Prostate gland (tissue), 2 donors: Measurements from ENCODE around the gene KCNJ14. TPM values are rescaled to one million over a fixed set of nuclear protein-coding genes. Genes with fewer than 3 reads are reported as not detected.

Experiments used
- DNase-seq: peaks from one replicate; pipeline ENCODE4 v3.0.0-alpha.2; 2019; ENCODE audit warnings: low spot score
- H3K27ac ChIP-seq, 2 donors: fragments of 200-600 bp; sonication (generic); 2 replicates each; pipeline ENCODE4 v1.5.1; 2017 to 2019
- H3K27me3 ChIP-seq: fragments of 200-600 bp; sonication (generic); replicated peaks from 2 replicates; pipeline ENCODE4 v1.5.1; 2019; ENCODE audit not compliant: insufficient read depth
- H3K36me3 ChIP-seq, 2 donors: fragments of 200-600 bp; sonication (generic); 1 replicate in 1 of 2; 2 replicates in 1 of 2; pipeline versions ENCODE4 v1.5.1 to v1.8.1; 2017 to 2019
- H3K4me1 ChIP-seq: fragments of 200-600 bp; sonication (generic); replicated peaks from 2 replicates; pipeline ENCODE4 v1.5.1; 2019
- H3K4me3 ChIP-seq, 2 donors: fragments of 200-600 bp; sonication (generic); 2 replicates each; pipeline ENCODE4 v1.5.1; 2017 to 2019
- H3K9me3 ChIP-seq: fragments of 200-600 bp; sonication (generic); 2 replicates; pipeline ENCODE4 v1.5.1; 2017
- CTCF ChIP-seq, 4 experiments: fragments of 200-600 bp in 2 of 4; fragments of 450-650 bp in 2 of 4; sonication (generic) in 2 of 4; IDR thresholded peaks; 1 replicate in 3 of 4; 2 replicates in 1 of 4; pipeline ENCODE4 v1.5.1; 2016 to 2019; ENCODE audit warnings: antibody characterized with exemption in 4 of 4, mild to moderate bottlenecking in 2 of 4, moderate library complexity in 2 of 4
- POLR2A ChIP-seq: fragments of 450-650 bp; IDR thresholded peaks from one replicate; pipeline ENCODE4 v1.6.1; 2016; ENCODE audit warnings: antibody characterized with exemption, mild to moderate bottlenecking
- POLR2AphosphoS5 ChIP-seq: sonication (generic); formaldehyde crosslinking; IDR thresholded peaks from one replicate; pipeline ENCODE4 v1.6.1; 2017; ENCODE audit warnings: antibody characterized with exemption
- WGBS: methylation state at CpG from one replicate; pipeline ENCODE4 v1.1.5; 2018; 5-methylcytosine and 5-hydroxymethylcytosine counted together
- intact Hi-C: fragments of 100-400 bp; cut with DNase I; formaldehyde crosslinking; loops from one replicate; pipeline ENCODE4 v1.14.2; 2022
- total RNA-seq, 2 donors: library from RNA; depleted of rRNA; stranded (reverse); fragments of >200 nt; gene quantifications; one replicate each; pipeline ENCODE4 v1.1.0, GENCODE V29; 2016

Gene KCNJ14
- total RNA-seq, 2 donors from 2014 or later = 0.45 to 2.2 TPM

- Histone ChIP-seq H3K27me3 (no peaks in the 10 kb centered on the region), H3K36me3 (no peaks in the 10 kb centered on the region), H3K4me1 (no peaks in the 10 kb centered on the region), H3K9me3 (no peaks in the 10 kb centered on the region), H3K4me3 (no peak overlapping the region), H3K27ac (peak overlapping the region in 1 of 2 donors; percentile 11)
- intact Hi-C loops = no loop called here
- no peak for TF ChIP-seq POLR2A
- TF ChIP-seq CTCF (IDR thresholded peaks at IDR 0.05) = no peak
- no peak for TF ChIP-seq POLR2AphosphoS5
- DNase-seq = no peak
- WGBS = 44% methylated on average over 10 of the region's 16 CpGs
These were observed 33.8 kb upstream of the KCNJ14 start for GRCh38 chr19:48421548-48421947.

- no peak overlapping the region for H3K27ac ChIP-seq
- no peaks in the 10 kb centered on the region for H3K9me3 ChIP-seq
- WGBS = 46% methylated on average over 8 of the region's 8 CpGs
- intact Hi-C loops = no loop called here
- H3K27me3 ChIP-seq = no peaks in the 10 kb centered on the region
- DNase-seq = no peak
- H3K4me3 ChIP-seq = no peak overlapping the region
- H3K4me1 ChIP-seq = no peaks in the 10 kb centered on the region
- no peaks in the 10 kb centered on the region for H3K36me3 ChIP-seq
- no peak for TF ChIP-seq CTCF (IDR thresholded peaks at IDR 0.05)
- TF ChIP-seq POLR2A = no peak
- TF ChIP-seq POLR2AphosphoS5 = no peak
These were observed 30.6 kb upstream of the KCNJ14 start for GRCh38 chr19:48424694-48425219.

- TF ChIP-seq POLR2A (no peak), POLR2AphosphoS5 (no peak), CTCF (IDR thresholded peaks at IDR 0.05) (no peak)
- Histone ChIP-seq H3K9me3 (no peaks in the 10 kb centered on the region), H3K4me1 (no peaks in the 10 kb centered on the region), H3K4me3 (no peak overlapping the region), H3K36me3 (no peaks in the 10 kb centered on the region), H3K27ac (no peak overlapping the region), H3K27me3 (no peaks in the 10 kb centered on the region)
- WGBS = 88% methylated on average over 1 of the region's 1 CpG
- DNase-seq = no peak
- intact Hi-C loops = no loop called here
These were observed 26.7 kb upstream of the KCNJ14 start for GRCh38 chr19:48428670-48429069.

GRCh38 chr19:48433337-48433736, 22.0 kb upstream of the KCNJ14 start:
- TF ChIP-seq CTCF (IDR thresholded peaks at IDR 0.05) (no peak), POLR2AphosphoS5 (no peak)

GRCh38 chr19:48436586-48436985, 18.8 kb upstream of the KCNJ14 start:
- no peak overlapping the region for H3K27ac ChIP-seq
- TF ChIP-seq CTCF (IDR thresholded peaks at IDR 0.05) (no peak), POLR2A (no peak), POLR2AphosphoS5 (no peak)
- no peaks in the 10 kb centered on the region for H3K36me3 ChIP-seq
- DNase-seq = no peak
- intact Hi-C loops = no loop called here
- H3K4me3 ChIP-seq = no peak overlapping the region
- no peaks in the 10 kb centered on the region for H3K4me1 ChIP-seq
- no peaks in the 10 kb centered on the region for H3K27me3 ChIP-seq
- WGBS = 91% methylated on average over 5 of the region's 5 CpGs
- H3K9me3 ChIP-seq = no peaks in the 10 kb centered on the region

More at GRCh38 chr19:48433337-48433736, 22.0 kb upstream of the KCNJ14 start:
- Histone ChIP-seq H3K27ac (no peak overlapping the region), H3K27me3 (no peaks in the 10 kb centered on the region), H3K36me3 (no peaks in the 10 kb centered on the region), H3K4me1 (no peaks in the 10 kb centered on the region), H3K4me3 (no peak overlapping the region), H3K9me3 (no peaks in the 10 kb centered on the region)
- 59% methylated on average over 8 of the region's 8 CpGs for WGBS
- no peak for DNase-seq
- intact Hi-C loops = no loop called here
